ENCODE measurements around the gene MYDGF. TPM values are rescaled to one million over a fixed set of nuclear protein-coding genes. Genes with fewer than 3 reads are reported as not detected.

MYDGF gene
- total RNA-seq, 2 experiments from 2014 or later = 73.3 to 77.3 TPM

DNA sequence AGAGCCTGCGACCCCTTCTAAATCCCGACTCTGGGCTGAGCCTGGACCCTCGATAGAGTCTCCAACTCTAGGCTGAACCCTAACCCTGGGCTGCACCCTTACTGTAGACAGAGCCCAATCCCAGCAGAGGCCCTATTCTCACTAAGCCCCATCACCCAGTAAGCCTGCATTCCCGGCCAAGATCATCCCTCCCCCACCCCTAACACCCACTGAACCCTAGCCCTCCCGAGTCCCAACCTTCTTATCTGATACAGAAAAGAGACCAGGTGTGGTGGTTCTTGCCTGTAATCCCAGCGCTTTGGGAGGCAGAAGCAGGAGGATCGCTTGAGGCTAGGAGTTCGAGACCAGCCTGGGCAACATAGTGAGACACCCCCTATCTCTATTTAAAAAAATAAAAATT, 33.4 kb downstream of the MYDGF start:
- Histone ChIP-seq H3K9me2 (ENCODE audit: insufficient read depth, low read length) (no peaks in the 10 kb centered on the region), H3K9me3 (ENCODE audit: low read length) (no peaks in the 10 kb centered on the region), H2AFZ (ENCODE audit: low read length) (peak overlapping the region; percentile 65; the same call in 1 of the 2 replicates), H3K4me1 (ENCODE audit: insufficient read depth, low read length, poor library complexity, severe bottlenecking) (peaks cover 33% of the 10 kb centered on the region), H3K4me2 (ENCODE audit: low read length) (peak overlapping the region; percentile 62), H3K4me3 (ENCODE audit: low read depth, low read length, poor library complexity, severe bottlenecking) (peak overlapping the region; percentile 56), H4K20me1 (ENCODE audit: insufficient read depth, low read length) (no peaks in the 10 kb centered on the region), H3K36me3 (ENCODE audit: insufficient read depth, low read length) (no peaks in the 10 kb centered on the region), H3K27ac (ENCODE audit: low read depth, low read length, poor library complexity, severe bottlenecking) (no peak overlapping the region), H3K79me2 (ENCODE audit: insufficient read depth, low read depth, low read length) (peaks cover 17% of the 10 kb centered on the region; the same call in 1 of the 2 replicates)
- no peak for DNase-seq (ENCODE audit: low spot score)
- BruUV-seq (replicated peaks) = no TSS peak
- POLR2A ChIA-PET = interaction anchor here (0.6 to 0.7 kb wide), 2 partner anchors 62 to 666 kb away, joined by 3 to 4 read pairs; no protein-coding TSS in a partner anchor
- intact Hi-C loops (cut with micrococcal nuclease; ENCODE audit: unreplicated experiment) = loop anchor here (2.0 kb wide), 1 partner anchor 70 kb away; no protein-coding TSS in a partner anchor
- no peak for TF ChIP-seq EZH2phosphoT487 (IDR thresholded peaks at IDR 0.05; ENCODE audit: borderline replicate concordance, low read depth, low read length)
- TF ChIP-seq, protein P1, sequence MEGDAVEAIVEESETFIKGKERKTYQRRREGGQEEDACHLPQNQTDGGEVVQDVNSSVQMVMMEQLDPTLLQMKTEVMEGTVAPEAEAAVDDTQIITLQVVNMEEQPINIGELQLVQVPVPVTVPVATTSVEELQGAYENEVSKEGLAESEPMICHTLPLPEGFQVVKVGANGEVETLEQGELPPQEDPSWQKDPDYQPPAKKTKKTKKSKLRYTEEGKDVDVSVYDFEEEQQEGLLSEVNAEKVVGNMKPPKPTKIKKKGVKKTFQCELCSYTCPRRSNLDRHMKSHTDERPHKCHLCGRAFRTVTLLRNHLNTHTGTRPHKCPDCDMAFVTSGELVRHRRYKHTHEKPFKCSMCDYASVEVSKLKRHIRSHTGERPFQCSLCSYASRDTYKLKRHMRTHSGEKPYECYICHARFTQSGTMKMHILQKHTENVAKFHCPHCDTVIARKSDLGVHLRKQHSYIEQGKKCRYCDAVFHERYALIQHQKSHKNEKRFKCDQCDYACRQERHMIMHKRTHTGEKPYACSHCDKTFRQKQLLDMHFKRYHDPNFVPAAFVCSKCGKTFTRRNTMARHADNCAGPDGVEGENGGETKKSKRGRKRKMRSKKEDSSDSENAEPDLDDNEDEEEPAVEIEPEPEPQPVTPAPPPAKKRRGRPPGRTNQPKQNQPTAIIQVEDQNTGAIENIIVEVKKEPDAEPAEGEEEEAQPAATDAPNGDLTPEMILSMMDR (conservative IDR thresholded peaks at IDR 0.05; ENCODE audit: low read length) = no peak
- CTCF ChIA-PET (ENCODE audit: unreplicated experiment) = interaction anchor here (0.6 to 1.5 kb wide), 4 partner anchors 39 to 69 kb away, joined by 3 to 5 read pairs (median 3); no protein-coding TSS in a partner anchor

DNA sequence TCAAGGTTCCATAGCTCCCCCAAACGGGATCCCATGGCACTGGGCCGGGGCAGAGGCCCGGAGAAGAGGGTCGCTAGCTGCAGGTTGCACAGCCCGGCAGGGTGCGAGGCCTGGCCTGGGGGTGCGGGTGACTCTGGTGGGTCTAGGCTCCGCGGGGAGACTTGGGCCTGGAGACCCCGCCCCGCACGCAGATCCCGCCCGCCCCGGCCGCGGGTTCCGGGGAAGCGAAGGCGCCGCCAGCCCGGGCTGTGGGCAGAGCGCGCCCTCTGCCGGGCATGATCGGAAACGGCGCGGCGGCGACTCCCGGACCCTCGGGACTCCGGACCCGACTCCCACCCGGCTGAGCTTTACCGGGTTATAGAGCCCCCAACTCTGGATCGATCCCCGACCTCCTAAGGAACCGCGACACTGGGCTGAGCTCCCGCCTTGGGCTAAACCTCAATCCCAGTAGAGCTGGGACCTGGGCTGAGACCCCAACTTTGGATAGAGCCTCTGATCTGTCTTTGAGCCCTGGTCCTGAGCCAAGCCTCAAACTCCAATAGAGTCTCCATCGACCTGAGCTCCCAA, 33.9 kb downstream of the MYDGF start:
- Histone ChIP-seq H3K9me2 (ENCODE audit: insufficient read depth, low read length) (no peaks in the 10 kb centered on the region), H3K79me2 (ENCODE audit: insufficient read depth, low read depth, low read length) (peaks cover 17% of the 10 kb centered on the region; the same call in 1 of the 2 replicates), H2AFZ (ENCODE audit: low read length) (peak overlapping the region; percentile 65; the same call in 1 of the 2 replicates), H3K4me2 (ENCODE audit: low read length) (peak overlapping the region; percentile 62), H4K20me1 (ENCODE audit: insufficient read depth, low read length) (no peaks in the 10 kb centered on the region), H3K36me3 (ENCODE audit: insufficient read depth, low read length) (no peaks in the 10 kb centered on the region), H3K4me1 (ENCODE audit: insufficient read depth, low read length, poor library complexity, severe bottlenecking) (peaks cover 33% of the 10 kb centered on the region), H3K4me3 (ENCODE audit: low read depth, low read length, poor library complexity, severe bottlenecking) (peak overlapping the region; percentile 56), H3K27ac (ENCODE audit: low read depth, low read length, poor library complexity, severe bottlenecking) (no peak overlapping the region), H3K9me3 (ENCODE audit: low read length) (no peaks in the 10 kb centered on the region)
- intact Hi-C loops (cut with micrococcal nuclease; ENCODE audit: unreplicated experiment) = loop anchor here (2.0 kb wide), 1 partner anchor 69 kb away; no protein-coding TSS in a partner anchor
- BruUV-seq (replicated peaks) = no TSS peak
- DNase-seq (ENCODE audit: low spot score) = peak; percentile 79
- CTCF ChIA-PET (ENCODE audit: unreplicated experiment) = interaction anchor here (0.5 to 1.5 kb wide), 5 partner anchors 20 to 69 kb away, joined by 3 to 5 read pairs (median 3); no protein-coding TSS in a partner anchor
- TF ChIP-seq, protein P1 (conservative IDR thresholded peaks at IDR 0.05; ENCODE audit: low read length) = peak; percentile 95
- TF ChIP-seq EZH2phosphoT487 (IDR thresholded peaks at IDR 0.05; ENCODE audit: borderline replicate concordance, low read depth, low read length) = no peak
- POLR2A ChIA-PET = interaction anchor here (0.6 kb wide), 1 partner anchor 62 kb away, joined by 4 read pairs; no protein-coding TSS in a partner anchor

DNA sequence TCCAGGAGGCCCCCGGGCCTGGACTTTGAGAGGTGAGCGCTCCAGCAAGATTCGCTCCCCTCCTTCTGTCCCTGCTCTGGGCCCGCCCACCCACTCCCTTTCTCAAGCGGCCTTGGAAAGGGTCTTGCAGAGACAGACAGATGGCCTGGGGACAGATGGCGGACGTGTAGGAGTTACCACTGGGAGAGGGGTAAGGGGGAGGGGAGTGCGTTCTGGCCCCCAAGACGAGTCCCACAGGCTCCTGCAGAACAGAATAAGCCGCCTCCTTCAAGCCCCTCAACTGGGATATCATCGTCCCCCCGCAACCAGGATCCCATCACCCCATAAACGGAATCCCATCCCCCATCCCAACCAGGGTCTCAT, 34.4 kb downstream of the MYDGF start:
- peaks cover 13% of the 10 kb centered on the region; the same call in 1 of the 2 replicates for H3K79me2 ChIP-seq (ENCODE audit: insufficient read depth, low read depth, low read length)
- no peaks in the 10 kb centered on the region for H4K20me1 ChIP-seq (ENCODE audit: insufficient read depth, low read length)
- TF ChIP-seq, protein P1 (conservative IDR thresholded peaks at IDR 0.05; ENCODE audit: low read length) = no peak
- TF ChIP-seq EZH2phosphoT487 (IDR thresholded peaks at IDR 0.05; ENCODE audit: borderline replicate concordance, low read depth, low read length) = no peak
- DNase-seq (ENCODE audit: low spot score) = no peak
- peak overlapping the region; percentile 62 for H3K4me2 ChIP-seq (ENCODE audit: low read length)
- no peak overlapping the region for H3K27ac ChIP-seq (ENCODE audit: low read depth, low read length, poor library complexity, severe bottlenecking)
- H3K9me3 ChIP-seq (ENCODE audit: low read length) = no peaks in the 10 kb centered on the region
- peak overlapping the region; percentile 65; the same call in 1 of the 2 replicates for H2AFZ ChIP-seq (ENCODE audit: low read length)
- H3K4me1 ChIP-seq (ENCODE audit: insufficient read depth, low read length, poor library complexity, severe bottlenecking) = peaks cover 30% of the 10 kb centered on the region
- intact Hi-C loops (cut with micrococcal nuclease; ENCODE audit: unreplicated experiment) = loop anchor here (2.0 kb wide), 1 partner anchor 69 kb away; no protein-coding TSS in a partner anchor
- POLR2A ChIA-PET = no interaction called here
- H3K36me3 ChIP-seq (ENCODE audit: insufficient read depth, low read length) = no peaks in the 10 kb centered on the region
- CTCF ChIA-PET (ENCODE audit: unreplicated experiment) = interaction anchor here (0.5 to 1.5 kb wide), 3 partner anchors 20 to 68 kb away, joined by 3 to 5 read pairs (median 5); no protein-coding TSS in a partner anchor
- no peaks in the 10 kb centered on the region for H3K9me2 ChIP-seq (ENCODE audit: insufficient read depth, low read length)
- BruUV-seq (replicated peaks) = no TSS peak
- peak overlapping the region; percentile 56 for H3K4me3 ChIP-seq (ENCODE audit: low read depth, low read length, poor library complexity, severe bottlenecking)
